Activated CD4-positive, alpha-beta memory T cell treated with anti-CD3 and anti-CD28 coated beads for 36 hours (primary cell): ENCODE data around the gene ITIH5. TPM values are rescaled to one million over a fixed set of nuclear protein-coding genes. Genes with fewer than 3 reads are reported as not detected.
"Not testable (repeated sequence)": the region's sequence is repeated elsewhere in the genome, so short reads cannot be mapped to it uniquely, and the experiment has no call there.

ENCODE experiments used
- CTCF ChIA-PET: fragments of 350-600 bp; sonication (Branson Sonifier 250); formaldehyde crosslinking; loops from one replicate; lab custom pipeline; 2021; ENCODE audit warnings: antibody characterized with exemption, inconsistent platforms; lab: Charles Lee
- POLR2A ChIA-PET: fragments of 350-600 bp; sonication (Branson Sonifier 250); formaldehyde crosslinking; loops from one replicate; lab custom pipeline; 2021; ENCODE audit warnings: antibody characterized with exemption; lab: Charles Lee
- DNase-seq: peaks from one replicate; pipeline ENCODE4 v3.0.0-alpha.2; 2020
- H3K27ac Mint-ChIP-seq: one replicate; pipeline ENCODE4 v1.8.0; 2021; ENCODE audit warnings: mixed read lengths
- H3K27me3 Mint-ChIP-seq: one replicate; pipeline ENCODE4 v1.8.0; 2021; ENCODE audit warnings: mixed read lengths
- H3K36me3 Mint-ChIP-seq: one replicate; pipeline ENCODE4 v1.8.0; 2021; ENCODE audit warnings: mixed read lengths
- H3K4me1 Mint-ChIP-seq: one replicate; pipeline ENCODE4 v1.8.0; 2021; ENCODE audit warnings: low read depth, mixed read lengths
- H3K4me3 Mint-ChIP-seq: one replicate; pipeline ENCODE4 v1.8.0; 2021; ENCODE audit warnings: mild to moderate bottlenecking, mixed read lengths
- H3K9me3 Mint-ChIP-seq: one replicate; pipeline ENCODE4 v1.8.0; 2021; ENCODE audit warnings: mixed read lengths
- intact Hi-C: fragments of 100-400 bp; cut with micrococcal nuclease; formaldehyde crosslinking; loops from one replicate; pipeline ENCODE4 v1.15.1; 2023
- total RNA-seq, 2 experiments: library from RNA; stranded (reverse); gene quantifications; one replicate each; pipeline ENCODE4 v1.2.3, GENCODE V29; 2021

The ITIH5 gene
- total RNA-seq, 2 experiments from 2014 or later, result not detected

DNA sequence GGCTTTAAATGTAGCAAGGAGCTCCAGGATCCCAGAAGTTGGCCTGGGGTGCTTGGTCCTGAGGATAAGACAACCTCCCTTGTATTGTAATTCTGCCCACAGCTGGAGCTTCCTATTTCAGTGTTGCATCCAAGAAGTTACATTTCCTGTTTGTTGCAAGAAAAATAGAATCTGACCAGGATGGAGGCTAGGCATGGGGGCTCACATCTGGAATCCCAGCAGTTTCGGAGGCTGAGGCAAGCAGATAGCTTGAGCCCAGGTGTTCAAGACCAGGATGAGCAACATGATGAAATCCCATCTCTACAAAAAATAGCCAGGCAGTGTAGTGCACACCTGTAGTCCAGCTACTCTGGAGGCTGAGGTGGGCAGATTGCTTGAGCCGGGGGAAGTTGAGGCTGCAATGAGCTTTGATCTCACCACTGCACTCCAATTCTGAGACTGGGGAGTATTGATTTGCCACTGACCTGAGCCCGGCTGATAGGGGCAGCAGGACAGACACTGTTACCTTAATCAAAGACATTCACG lies 35.6 kb upstream of the ITIH5 start:
- no peak overlapping the region for H3K27ac Mint-ChIP-seq
- intact Hi-C loops, result no loop called here
- H3K9me3 Mint-ChIP-seq, result no peaks in the 10 kb centered on the region
- no peak for DNase-seq
- POLR2A ChIA-PET, result no interaction called here
- H3K27me3 Mint-ChIP-seq, result peaks cover 36% of the 10 kb centered on the region
- CTCF ChIA-PET, result interaction anchor here (1.5 kb wide), 1 partner anchor 15 kb away, joined by 4 read pairs; no protein-coding TSS in a partner anchor
- H3K36me3 Mint-ChIP-seq, result no peaks in the 10 kb centered on the region
- no peaks in the 10 kb centered on the region for H3K4me1 Mint-ChIP-seq
- H3K4me3 Mint-ChIP-seq, result no peak overlapping the region

DNA sequence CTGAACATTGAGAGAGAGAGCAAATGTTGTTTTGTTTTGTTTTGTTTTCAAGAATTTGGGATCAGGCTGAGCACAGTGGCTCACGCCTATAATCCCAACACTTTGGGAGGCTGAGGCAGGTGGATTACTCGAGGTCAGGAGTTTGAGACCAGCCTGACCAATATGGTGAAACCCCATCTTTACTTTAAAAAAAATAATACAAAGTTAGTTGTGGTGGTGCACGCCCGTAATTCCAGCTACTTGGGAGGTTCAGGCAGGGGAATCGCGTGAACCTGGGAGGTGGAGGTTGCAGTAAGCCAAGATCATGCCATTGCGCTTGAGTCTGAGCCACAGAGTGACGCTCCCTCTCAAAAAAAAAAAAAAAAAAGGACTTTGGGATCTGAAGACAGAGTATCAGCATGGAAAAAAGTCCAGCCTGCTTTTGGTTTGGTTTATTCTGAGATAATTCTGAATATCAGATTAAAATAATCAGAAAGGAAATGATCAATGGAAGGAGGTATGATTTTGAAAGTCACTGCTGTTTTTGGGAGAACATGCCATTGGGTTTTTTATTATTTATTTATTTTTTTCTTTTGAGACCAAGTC lies 34.5 kb upstream of the ITIH5 start:
- H3K9me3 Mint-ChIP-seq, result no peaks in the 10 kb centered on the region
- DNase-seq, result no peak
- H3K4me3 Mint-ChIP-seq, result no peak overlapping the region
- POLR2A ChIA-PET, result interaction anchor here (0.7 kb wide), 1 partner anchor 1629 kb away, joined by 3 read pairs; no protein-coding TSS in a partner anchor
- intact Hi-C loops, result no loop called here
- CTCF ChIA-PET, result interaction anchor here (1.1 kb wide), 1 partner anchor 14 kb away, joined by 5 read pairs; no protein-coding TSS in a partner anchor
- H3K27me3 Mint-ChIP-seq, result peaks cover 33% of the 10 kb centered on the region
- H3K27ac Mint-ChIP-seq, result no peak overlapping the region
- no peaks in the 10 kb centered on the region for H3K36me3 Mint-ChIP-seq
- H3K4me1 Mint-ChIP-seq, result no peaks in the 10 kb centered on the region

DNA sequence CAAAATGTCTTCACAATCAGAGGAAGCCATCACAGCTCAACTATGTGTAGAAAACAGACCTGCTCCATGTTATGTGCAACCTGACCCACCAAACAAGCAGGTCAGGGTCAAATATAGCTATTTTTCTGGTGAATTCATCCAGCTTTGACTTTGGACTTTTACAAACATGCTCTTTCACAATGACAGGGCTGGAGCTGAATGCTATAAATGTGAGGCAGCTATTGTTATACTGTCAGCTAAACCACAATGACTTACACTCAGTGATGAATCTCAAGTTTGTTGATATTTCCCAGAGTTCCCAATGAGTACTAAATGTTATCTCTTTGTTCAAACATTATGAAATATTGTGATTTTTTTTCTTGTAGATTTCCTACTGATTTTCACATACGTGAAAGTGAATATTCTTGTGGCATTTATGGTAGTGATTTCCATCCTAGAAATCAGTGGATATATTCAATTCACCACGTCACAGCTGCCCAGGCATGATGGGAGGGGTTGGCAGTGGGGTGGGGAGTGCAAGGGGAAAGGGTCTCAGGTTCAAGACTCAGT lies 33.9 kb upstream of the ITIH5 start:
- H3K4me3 Mint-ChIP-seq, result no peak overlapping the region
- peaks cover 31% of the 10 kb centered on the region for H3K27me3 Mint-ChIP-seq
- H3K36me3 Mint-ChIP-seq, result no peaks in the 10 kb centered on the region
- intact Hi-C loops, result no loop called here
- no peaks in the 10 kb centered on the region for H3K9me3 Mint-ChIP-seq
- H3K27ac Mint-ChIP-seq, result no peak overlapping the region
- H3K4me1 Mint-ChIP-seq, result no peaks in the 10 kb centered on the region
- ChIA-PET CTCF (interaction anchor here (1.1 kb wide), 1 partner anchor 13 kb away, joined by 5 read pairs; no protein-coding TSS in a partner anchor), POLR2A (interaction anchor here (0.7 kb wide), 1 partner anchor 1629 kb away, joined by 3 read pairs; no protein-coding TSS in a partner anchor)
- DNase-seq, result no peak

DNA sequence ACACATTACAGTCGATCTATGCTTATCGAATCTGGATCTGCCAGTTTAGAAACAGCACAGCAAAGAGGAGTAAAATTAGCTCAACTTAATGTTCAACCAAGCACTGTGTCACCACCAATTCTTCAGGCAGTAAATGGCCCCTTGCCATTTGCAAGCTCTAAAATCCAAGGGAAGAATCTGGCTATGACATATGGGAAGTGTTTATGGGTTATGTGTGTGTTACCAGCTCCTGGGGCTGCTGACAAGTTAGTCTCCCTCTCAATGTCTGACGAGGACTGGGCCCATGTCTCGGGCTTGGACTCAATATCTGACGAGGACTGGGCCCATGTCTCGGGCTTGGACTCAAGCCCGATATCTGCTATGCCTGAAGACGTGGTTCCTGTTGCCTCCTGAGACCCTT lies 30.7 kb upstream of the ITIH5 start:
- no peaks in the 10 kb centered on the region for H3K36me3 Mint-ChIP-seq
- ChIA-PET CTCF (interaction anchor here (1.6 to 1.9 kb wide), 2 partner anchors 10 to 172 kb away, joined by 3 to 9 read pairs; no protein-coding TSS in a partner anchor), POLR2A (no interaction called here)
- H3K4me1 Mint-ChIP-seq, result no peaks in the 10 kb centered on the region
- H3K27ac Mint-ChIP-seq, result no peak overlapping the region
- peaks cover 8% of the 10 kb centered on the region for H3K9me3 Mint-ChIP-seq
- H3K27me3 Mint-ChIP-seq, result peaks cover 16% of the 10 kb centered on the region
- no peak for DNase-seq
- no peak overlapping the region for H3K4me3 Mint-ChIP-seq
- intact Hi-C loops, result no loop called here

DNA sequence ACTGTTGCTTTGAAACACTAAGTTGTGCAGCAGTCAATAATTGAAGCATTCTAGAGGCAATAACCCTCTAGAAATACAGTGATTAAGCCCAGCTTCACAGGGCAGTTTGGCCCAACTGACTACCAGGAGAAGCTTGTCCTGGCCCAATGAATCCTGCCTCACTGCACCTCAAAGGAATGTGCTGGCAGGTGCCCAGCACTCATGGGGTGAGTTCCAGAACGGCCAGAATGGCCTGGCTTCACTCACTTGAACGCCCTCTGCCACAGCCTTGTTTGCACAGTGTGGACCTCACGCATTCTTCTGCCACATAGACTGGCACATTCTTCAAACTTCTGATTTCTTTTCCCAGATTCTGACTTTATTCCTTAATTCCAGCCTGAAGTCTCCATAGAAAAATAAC lies 29.8 kb upstream of the ITIH5 start:
- H3K9me3 Mint-ChIP-seq, result peaks cover 17% of the 10 kb centered on the region
- H3K36me3 Mint-ChIP-seq, result no peaks in the 10 kb centered on the region
- intact Hi-C loops, result no loop called here
- DNase-seq, result no peak
- no peak overlapping the region for H3K27ac Mint-ChIP-seq
- H3K4me3 Mint-ChIP-seq, result no peak overlapping the region
- H3K4me1 Mint-ChIP-seq, result peaks cover 1% of the 10 kb centered on the region
- H3K27me3 Mint-ChIP-seq, result peaks cover 13% of the 10 kb centered on the region
- ChIA-PET CTCF (interaction anchor here (1.6 kb wide), 1 partner anchor 171 kb away, joined by 3 read pairs; no protein-coding TSS in a partner anchor), POLR2A (no interaction called here)

DNA sequence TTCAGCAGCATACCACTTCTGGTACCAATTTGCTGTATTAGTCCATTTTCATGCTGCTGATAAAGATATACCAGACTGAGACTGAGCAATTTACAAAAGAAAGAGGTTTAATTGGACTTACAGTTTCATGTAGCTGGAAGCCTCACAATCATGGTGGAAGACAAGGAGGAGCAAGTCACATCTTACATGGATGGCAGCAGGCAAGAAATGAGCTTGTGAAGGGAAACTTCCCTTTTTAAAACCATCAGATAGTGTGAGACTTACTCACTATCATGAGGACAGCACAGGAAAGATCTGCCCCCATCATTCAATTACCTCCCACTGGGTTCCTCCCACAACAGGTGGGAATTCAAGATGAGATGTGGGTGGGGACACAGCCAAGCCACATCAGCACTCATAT lies 26.4 kb upstream of the ITIH5 start:
- CTCF ChIA-PET, H3K4me3 Mint-ChIP-seq, POLR2A ChIA-PET, intact Hi-C loops, DNase-seq, H3K36me3 Mint-ChIP-seq, H3K4me1 Mint-ChIP-seq, H3K27me3 Mint-ChIP-seq, H3K27ac Mint-ChIP-seq: not testable (repeated sequence)
- H3K9me3 Mint-ChIP-seq, result peaks cover 32% of the 10 kb centered on the region

DNA sequence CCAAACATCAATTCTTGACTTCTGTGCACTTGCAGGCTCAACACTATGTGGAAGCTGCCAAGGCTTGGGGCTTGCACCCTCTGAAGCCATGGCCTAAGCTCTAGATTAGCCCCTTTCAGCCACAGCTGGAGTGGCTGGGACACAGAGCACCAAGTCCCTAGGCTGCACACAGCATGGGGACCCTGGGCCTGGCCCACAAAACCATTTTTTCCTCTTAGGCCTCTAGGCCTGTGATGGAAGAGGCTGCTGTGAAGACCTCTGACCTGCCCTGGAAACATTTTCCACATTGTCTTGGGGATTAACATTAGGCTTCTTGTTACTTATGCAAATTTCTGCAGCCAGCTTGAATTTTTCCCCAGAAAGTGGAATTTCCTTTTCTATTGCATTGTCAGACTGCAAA lies 25.6 kb upstream of the ITIH5 start:
- intact Hi-C loops, CTCF ChIA-PET, DNase-seq, H3K4me3 Mint-ChIP-seq, H3K27me3 Mint-ChIP-seq, H3K27ac Mint-ChIP-seq, H3K36me3 Mint-ChIP-seq, POLR2A ChIA-PET: not testable (repeated sequence)
- peaks cover 11% of the 10 kb centered on the region for H3K4me1 Mint-ChIP-seq
- peaks cover 32% of the 10 kb centered on the region for H3K9me3 Mint-ChIP-seq

DNA sequence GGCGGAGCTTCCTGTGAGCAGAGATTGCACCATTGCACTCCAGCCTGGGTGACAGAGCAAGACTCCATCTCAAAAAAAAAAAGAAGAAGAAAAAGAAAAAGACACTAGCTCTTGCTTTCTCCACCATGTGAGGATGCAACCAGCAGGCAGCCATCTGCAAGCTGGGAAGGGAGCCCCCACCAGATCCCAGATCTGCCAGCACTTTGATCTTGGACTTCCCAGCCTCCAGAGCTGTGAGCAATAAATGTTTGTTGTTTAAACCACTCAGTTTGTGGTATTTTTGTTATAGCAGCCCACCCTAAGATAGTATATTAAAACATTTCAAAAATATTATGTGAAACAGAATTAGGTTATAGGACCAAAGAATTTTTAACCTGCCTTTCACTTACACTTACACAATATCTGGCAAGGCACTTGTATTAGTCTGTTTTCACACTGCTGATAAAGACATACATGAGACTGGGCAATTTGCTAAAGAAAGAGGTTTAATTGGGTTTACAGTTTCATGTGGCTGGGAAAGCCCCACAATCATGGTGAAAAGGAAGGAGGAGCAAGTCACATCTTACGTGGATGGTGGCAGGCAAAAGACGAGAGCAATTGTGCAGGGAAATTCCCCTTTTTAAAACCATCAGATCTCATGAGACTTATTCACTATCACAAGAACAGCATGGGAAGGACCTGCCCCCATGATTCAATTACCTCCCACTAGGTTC lies 24.3 kb upstream of the ITIH5 start:
- CTCF ChIA-PET, result interaction anchor here (0.6 to 0.7 kb wide), 2 partner anchors 11 to 649 kb away, joined by 3 read pairs; no protein-coding TSS in a partner anchor
- H3K36me3 Mint-ChIP-seq, POLR2A ChIA-PET, H3K4me3 Mint-ChIP-seq, H3K27me3 Mint-ChIP-seq, H3K27ac Mint-ChIP-seq, intact Hi-C loops: not testable (repeated sequence)
- peaks cover 32% of the 10 kb centered on the region for H3K9me3 Mint-ChIP-seq
- H3K4me1 Mint-ChIP-seq, result peaks cover 15% of the 10 kb centered on the region
- DNase-seq, result peak; percentile 21

DNA sequence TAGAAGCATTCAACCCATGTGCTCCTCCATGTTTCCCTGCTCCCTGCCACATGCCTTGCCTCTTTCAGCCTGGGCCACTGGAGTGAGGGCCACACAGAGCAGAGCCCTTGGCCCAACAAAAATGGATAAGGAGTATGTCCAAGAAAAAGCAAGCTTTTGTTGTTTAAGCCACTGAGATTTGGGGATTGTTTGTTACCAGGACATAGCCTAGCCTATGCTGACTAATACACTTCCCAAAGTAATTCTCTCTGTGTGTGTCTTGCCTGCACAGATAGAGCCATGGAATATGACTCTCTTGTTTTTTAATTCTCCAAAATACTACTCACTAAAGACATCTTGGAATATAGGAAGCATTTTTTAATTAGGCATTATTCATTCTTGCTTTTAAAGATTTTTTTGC lies 22.8 kb upstream of the ITIH5 start:
- Mint-ChIP-seq H3K4me3 (no peak overlapping the region), H3K36me3 (peaks cover 3% of the 10 kb centered on the region), H3K9me3 (peaks cover 34% of the 10 kb centered on the region), H3K4me1 (peaks cover 15% of the 10 kb centered on the region), H3K27ac (no peak overlapping the region), H3K27me3 (peaks cover 7% of the 10 kb centered on the region)
- DNase-seq, result no peak
- CTCF ChIA-PET, result interaction anchor here (0.7 to 7.8 kb wide), 2 partner anchors 20 to 165 kb away, joined by 4 to 150 read pairs; no protein-coding TSS in a partner anchor
- POLR2A ChIA-PET, result no interaction called here
- intact Hi-C loops, result loop anchor here (5.0 to 10.0 kb wide), 3 partner anchors 275 to 1613 kb away; partner anchors contain the start of gene SFMBT2

DNA sequence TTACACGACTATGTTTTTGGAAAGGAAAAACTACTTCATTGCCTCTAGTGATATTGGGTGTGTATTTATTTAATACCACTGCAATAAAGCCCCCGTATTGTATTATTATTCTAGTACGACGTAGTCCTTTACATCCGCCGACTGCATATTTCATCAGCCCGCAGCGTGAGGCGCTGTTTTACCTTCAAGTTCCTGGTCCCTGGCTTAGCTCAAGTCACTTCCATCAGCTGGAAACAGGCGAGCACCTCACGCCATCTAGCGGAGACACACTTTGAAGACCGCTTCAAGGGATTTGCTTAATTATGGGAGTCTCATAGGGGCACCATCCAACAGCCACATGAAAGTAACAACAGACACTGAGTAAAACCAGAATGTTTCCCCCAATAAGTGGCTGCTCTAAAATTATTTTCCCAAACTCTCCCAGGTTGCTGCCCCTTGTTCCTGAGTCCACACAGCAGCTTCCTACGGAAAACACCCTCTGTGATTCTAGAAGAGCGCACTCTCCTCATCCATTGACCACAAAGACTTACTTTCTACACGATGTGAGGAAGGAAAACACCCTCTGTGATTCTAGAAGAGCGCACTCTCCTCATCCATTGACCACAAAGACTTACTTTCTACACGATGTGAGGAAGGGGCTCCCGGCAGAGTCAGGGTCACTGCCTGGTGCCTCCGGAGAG lies 20.6 kb upstream of the ITIH5 start:
- POLR2A ChIA-PET, result interaction anchor here (1.0 kb wide), 1 partner anchor 162 kb away, joined by 3 read pairs; no protein-coding TSS in a partner anchor
- H3K4me3 Mint-ChIP-seq, result no peak overlapping the region

More for the DNA sequence above, 20.6 kb upstream of the ITIH5 start:
- peak; percentile 86 for DNase-seq
- Mint-ChIP-seq H3K27ac (no peak overlapping the region), H3K36me3 (peaks cover 3% of the 10 kb centered on the region), H3K4me1 (peaks cover 15% of the 10 kb centered on the region), H3K9me3 (peaks cover 27% of the 10 kb centered on the region), H3K27me3 (peaks cover 15% of the 10 kb centered on the region)
- CTCF ChIA-PET, result interaction anchor here (0.6 to 7.8 kb wide), 40 partner anchors 8 to 1616 kb away, joined by 3 to 150 read pairs (median 4); partner anchors contain the start of genes ATP5F1C, ITIH2 and KIN
- intact Hi-C loops, result loop anchor here (1.0 to 10.0 kb wide), 4 partner anchors 162 to 1615 kb away; partner anchors contain the start of gene SFMBT2
